Fibroblast of lung (primary cell): ENCODE data around the gene PCDHGC3.

Source experiments
- CTCF ChIP-seq, 2 donors: IDR thresholded peaks in 1 of 2; conservative IDR thresholded peaks in 1 of 2; 1 replicate in 1 of 2; 2 replicates in 1 of 2; pipeline ENCODE4 v1.5.1; 2011 to 2012; ENCODE audit warnings: low read length in 2 of 2, control low read depth in 1 of 2, inconsistent platforms in 1 of 2, low read depth in 1 of 2, mild to moderate bottlenecking in 1 of 2
- EZH2 ChIP-seq: IDR thresholded peaks from 2 replicates; pipeline ENCODE4 v1.5.1; 2012; ENCODE audit warnings: low read length, control low read depth, mild to moderate bottlenecking; ENCODE audit errors: missing control alignments

- TF ChIP-seq CTCF (conservative IDR thresholded peaks at IDR 0.05 in 1 of 2, IDR thresholded peaks at IDR 0.05 in 1 of 2; ENCODE audit: low read depth in 1 of 2, low read length in 2 of 2) (no peak), EZH2 (no peak)
Observed at GRCh38 chr5:141492168-141492885, 16.6 kb downstream of the PCDHGC3 start.
